Renal cortex interstitium (tissue), 11 donors: Measurements from ENCODE around the gene ICE2. TPM values are rescaled to one million over a fixed set of nuclear protein-coding genes. Genes with fewer than 3 reads are reported as not detected.

Experiments
- DNase-seq, 11 donors: peaks; one replicate each; pipeline ENCODE4 v3.0.0-alpha.2; 2013; ENCODE audit warnings: low read depth in 9 of 11, low spot score in 4 of 11; ENCODE audit errors: extremely low read depth in 1 of 11
- polyA plus RNA-seq, 3 donors: library from polyadenylated mRNA; unstranded; fragments of 120-200 nt; gene quantifications; one replicate each; pipeline ENCODE4 v1.2.1, GENCODE V29; 2013; ENCODE audit not compliant: insufficient read length in 3 of 3

The ICE2 gene
- polyA plus RNA-seq, 3 donors: 74.0 to 90.4 (median 88.2) TPM

DNA sequence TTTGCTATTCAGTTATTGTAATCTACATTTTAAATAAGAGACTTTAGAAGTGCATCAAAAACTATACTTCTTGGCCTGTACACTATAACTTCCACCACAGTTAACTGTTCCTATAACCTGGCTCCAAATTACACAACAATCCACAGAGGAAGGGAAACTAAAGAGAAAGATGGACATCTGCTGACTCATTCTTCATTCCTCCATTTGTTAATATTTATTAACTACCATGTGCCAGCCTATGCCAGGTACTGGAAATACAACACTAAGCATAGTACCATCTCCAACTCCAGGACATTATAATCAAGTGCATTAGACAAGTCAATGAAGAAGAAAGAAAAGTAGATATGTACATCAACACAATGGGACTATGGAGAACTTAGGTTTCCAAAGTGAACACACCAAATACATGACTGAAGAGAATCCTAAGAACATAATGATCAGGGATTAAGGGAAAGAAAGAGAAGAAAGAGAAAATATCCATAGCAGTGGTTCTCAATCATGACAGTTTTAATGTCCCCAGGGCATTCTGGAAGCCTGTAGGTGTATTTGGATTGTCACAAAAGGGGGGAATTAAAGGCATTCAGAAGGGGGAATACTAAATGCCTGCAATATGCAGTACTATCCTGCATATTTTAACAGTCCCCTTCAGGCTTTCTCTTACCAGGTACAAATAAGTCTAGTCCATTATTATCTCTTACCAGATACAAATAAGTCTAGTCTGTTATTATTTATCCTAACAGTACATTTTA is 8.9 kb downstream of the ICE2 start:
- no peak for DNase-seq

- DNase-seq: no peak
Measured at GRCh38 chr15:60464836-60465630, 13.9 kb downstream of the ICE2 start.

- DNase-seq: no peak
Measured at GRCh38 chr15:60462027-60462426, 16.9 kb downstream of the ICE2 start.

DNA sequence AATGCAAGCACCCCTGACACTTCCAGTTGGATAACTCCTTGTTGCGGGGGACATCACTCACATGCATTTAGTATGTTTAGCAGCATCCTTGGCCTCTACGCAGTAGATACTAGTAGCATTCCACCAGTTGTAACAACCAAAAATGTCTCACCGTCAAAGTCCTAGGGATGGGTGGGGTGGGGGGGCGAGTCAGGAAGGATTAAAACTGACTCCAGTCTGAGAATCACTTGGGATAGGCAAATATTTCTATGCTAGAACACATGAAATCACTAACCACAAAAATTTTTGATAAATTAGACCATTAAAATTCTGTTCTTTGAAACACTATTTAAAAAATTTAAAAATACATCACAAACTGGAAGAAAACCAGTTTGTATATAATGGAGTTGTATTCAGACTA is 18.0 kb downstream of the ICE2 start:
- no peak for DNase-seq

DNA sequence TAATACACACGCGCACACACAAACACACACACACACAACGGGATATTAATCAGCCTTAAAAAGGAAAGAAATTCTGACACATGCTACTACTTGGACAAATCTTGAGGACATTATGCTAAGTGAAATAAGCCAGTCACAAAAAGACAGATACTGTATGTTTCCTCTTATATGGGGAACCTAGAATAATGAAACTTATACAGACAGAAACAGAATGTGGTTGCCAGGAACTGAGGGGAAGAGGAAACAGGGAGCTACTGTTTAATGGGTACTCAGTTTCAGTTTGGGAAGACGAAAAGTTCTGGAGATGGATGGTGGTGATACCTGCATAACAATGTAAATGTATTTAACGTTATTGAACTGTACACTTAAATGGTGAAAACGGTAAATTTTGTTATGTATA is 20.2 kb downstream of the ICE2 start:
- DNase-seq: no peak

DNA sequence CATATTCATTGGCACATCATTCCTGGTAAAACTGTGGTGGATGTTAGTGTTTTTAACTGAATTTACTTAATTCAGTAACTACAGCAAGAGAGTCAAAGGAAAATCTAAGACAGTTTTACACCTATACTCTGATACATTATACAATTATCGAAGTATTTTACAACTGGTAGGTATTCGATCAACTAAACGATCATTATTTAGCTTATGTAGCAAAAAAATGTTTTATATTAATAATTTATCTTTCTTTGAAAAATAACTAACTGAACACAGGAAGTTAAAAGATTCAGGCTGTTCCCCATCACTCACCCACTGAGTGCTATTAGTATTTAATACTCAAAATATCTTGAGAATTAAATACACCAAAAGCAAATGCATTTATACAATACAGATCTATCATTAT is 21.0 kb downstream of the ICE2 start:
- no peak for DNase-seq

DNA sequence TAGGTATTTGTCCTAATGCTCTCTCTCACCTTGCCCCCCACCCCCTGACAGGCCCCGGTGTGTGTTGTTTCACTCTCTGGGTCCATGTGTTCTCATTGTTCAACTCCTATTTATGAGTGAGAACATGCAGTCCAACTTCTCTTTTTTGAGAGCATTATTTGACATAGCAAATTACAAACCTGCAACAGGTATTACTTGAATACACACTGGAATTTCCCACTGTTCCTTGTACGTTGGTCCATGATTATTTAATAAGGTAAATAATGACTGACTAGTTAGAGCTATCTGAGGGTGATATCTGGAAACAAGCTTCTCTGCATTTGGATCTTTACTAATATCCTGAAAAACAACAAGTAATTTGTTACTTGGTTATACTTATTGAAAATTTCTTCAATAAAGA is 24.1 kb downstream of the ICE2 start:
- DNase-seq: no peak

GRCh38 chr15:60448668-60449360 is 30.1 kb downstream of the ICE2 start:
- DNase-seq: no peak

GRCh38 chr15:60444289-60444912 is 34.5 kb downstream of the ICE2 start:
- peak in 1 of 11 donors; percentile 20 for DNase-seq

GRCh38 chr15:60442763-60443162 is 36.2 kb downstream of the ICE2 start:
- DNase-seq: no peak

- DNase-seq: no peak
Measured at GRCh38 chr15:60442031-60442650, 36.8 kb downstream of the ICE2 start.

DNA sequence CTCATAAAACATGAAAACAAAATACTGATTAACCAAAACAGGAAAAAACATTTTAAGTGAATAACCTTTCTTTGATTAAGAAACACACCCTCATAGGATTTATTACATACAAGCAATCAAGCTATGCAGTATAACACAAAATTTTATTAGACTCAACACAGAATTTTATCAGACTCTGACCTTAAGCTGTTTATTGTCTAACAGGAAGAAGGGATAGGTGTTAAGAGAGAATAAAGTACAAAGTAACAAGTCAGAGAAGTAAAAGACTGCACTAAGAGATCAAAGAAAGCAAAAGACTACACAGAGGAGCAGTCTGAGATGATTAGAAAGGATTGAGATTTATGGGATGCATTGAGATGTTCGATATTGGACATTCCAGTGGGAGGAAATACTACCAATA is 37.6 kb downstream of the ICE2 start:
- DNase-seq: no peak

- DNase-seq: no peak
Measured at GRCh38 chr15:60438646-60439045, 40.3 kb downstream of the ICE2 start.

DNA sequence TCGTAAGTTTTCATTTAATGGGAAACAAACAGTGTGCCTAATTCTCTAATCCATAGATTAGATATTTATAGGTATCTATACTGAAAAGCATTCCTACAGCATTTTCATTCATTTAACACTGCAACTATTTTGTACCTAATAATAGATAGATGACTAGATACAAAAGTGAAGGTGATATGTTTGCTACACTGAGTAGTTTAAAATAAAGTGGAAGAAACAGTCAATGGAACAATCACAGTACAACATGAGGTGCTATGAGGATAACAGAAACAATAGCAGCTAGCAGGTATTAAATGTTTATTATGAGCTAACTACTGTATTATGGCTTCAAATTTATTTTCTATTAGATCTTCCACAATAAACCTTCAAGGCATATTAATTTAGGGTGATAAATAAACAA is 50.0 kb downstream of the ICE2 start:
- DNase-seq: no peak

GRCh38 chr15:60426870-60427508 is 52.0 kb downstream of the ICE2 start:
- peak in 1 of 11 donors; percentile 40 for DNase-seq

- DNase-seq: no peak
Measured at GRCh38 chr15:60425461-60425860, 53.5 kb downstream of the ICE2 start.

- DNase-seq: no peak
Measured at GRCh38 chr15:60424006-60424405, 54.9 kb downstream of the ICE2 start.

DNA sequence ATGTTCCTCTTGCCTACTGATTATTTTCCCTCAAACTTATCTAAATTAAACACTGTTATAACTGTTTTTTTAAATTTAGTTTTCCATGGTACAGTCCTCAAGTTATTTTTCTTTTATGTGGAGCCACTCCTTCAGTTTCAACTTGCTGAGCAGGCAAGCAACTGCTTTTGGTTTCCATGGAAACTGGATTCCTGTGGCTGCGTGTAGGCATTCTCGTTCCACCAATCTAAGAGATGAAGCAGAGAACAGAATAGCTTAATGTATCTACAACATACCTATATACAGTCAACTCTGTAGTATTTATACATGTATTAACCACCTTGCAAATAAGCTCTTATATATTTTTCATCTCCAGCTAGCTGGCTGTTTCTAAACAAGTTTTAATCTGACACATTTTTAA is 55.4 kb downstream of the ICE2 start:
- DNase-seq: peak in 9 of 11 donors; percentile 46 to 83 (median 69)

DNA sequence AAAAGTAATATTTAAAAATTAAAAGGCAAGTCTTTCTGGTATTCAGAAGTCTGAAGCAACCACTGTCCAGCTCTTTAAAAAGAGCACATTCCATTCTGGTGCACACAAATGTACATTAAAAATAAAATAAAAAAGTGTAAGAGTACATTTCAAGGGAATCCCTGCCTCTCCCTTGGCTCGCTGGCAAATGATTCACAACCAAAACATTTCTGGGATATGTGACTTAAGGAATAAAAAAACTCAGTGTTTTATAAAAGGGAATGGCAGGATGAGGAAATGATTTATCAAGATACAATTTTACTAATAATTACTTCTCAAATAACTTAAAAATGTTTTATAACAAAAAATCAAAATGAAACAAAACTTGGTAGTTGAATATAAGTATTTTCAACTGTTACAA is 57.4 kb downstream of the ICE2 start:
- no peak for DNase-seq
